Common myeloid progenitor, CD34-positive (primary cell): ENCODE results near the gene RCCD1.

Experiments used
- CTCF ChIA-PET: fragments of 350-600 bp; sonication (Branson Sonifier 250); formaldehyde crosslinking; loops from one replicate; lab custom pipeline; 2021; ENCODE audit warnings: antibody characterized with exemption; lab: Charles Lee
- POLR2A ChIA-PET: fragments of 350-600 bp; sonication (Branson Sonifier 250); formaldehyde crosslinking; loops from one replicate; lab custom pipeline; 2021; ENCODE audit warnings: antibody characterized with exemption; lab: Charles Lee
- DNase-seq, 3 donors: peaks; one replicate each; pipeline versions ENCODE4 v3.0.0 to v3.0.0-alpha.2; 2013
- H3K27ac ChIP-seq, 2 experiments: 1 replicate in 1 of 2; 2 replicates in 1 of 2; pipeline ENCODE4 v1.7.0; 2013; ENCODE audit warnings: inconsistent platforms in 2 of 2, low read length in 2 of 2, mild to moderate bottlenecking in 2 of 2, low read depth in 1 of 2, moderate library complexity in 1 of 2; ENCODE audit not compliant: severe bottlenecking in 2 of 2, insufficient read depth in 1 of 2, poor library complexity in 1 of 2
- H3K27me3 ChIP-seq, 5 experiments: replicated peaks in 2 of 5; 1 replicate in 3 of 5; 2 replicates in 2 of 5; pipeline versions ENCODE4 v1.6.1 to v1.7.0; 2013; ENCODE audit warnings: low read length in 4 of 5, mild to moderate bottlenecking in 2 of 5, moderate library complexity in 2 of 5, inconsistent platforms in 1 of 5; ENCODE audit not compliant: insufficient read depth in 5 of 5, control insufficient read depth in 4 of 5
- H3K36me3 ChIP-seq, 4 experiments: 1 replicate in 2 of 4; 2 replicates in 2 of 4; pipeline versions ENCODE4 v1.6.1 to v1.7.0; 2013; ENCODE audit warnings: low read length in 3 of 4, control low read depth in 1 of 4, mild to moderate bottlenecking in 1 of 4; ENCODE audit not compliant: control insufficient read depth in 4 of 4, insufficient read depth in 4 of 4
- H3K4me1 ChIP-seq, 4 experiments: 1 replicate in 3 of 4; 2 replicates in 1 of 4; pipeline versions ENCODE4 v1.6.1 to v1.7.1; 2013; ENCODE audit warnings: low read length in 3 of 4, mild to moderate bottlenecking in 3 of 4, control low read depth in 1 of 4, inconsistent platforms in 1 of 4, moderate library complexity in 1 of 4; ENCODE audit not compliant: control insufficient read depth in 4 of 4, insufficient read depth in 4 of 4; ENCODE audit errors: control extremely low read depth in 1 of 4
- H3K4me3 ChIP-seq, 7 experiments: 1 replicate in 4 of 7; 2 replicates in 3 of 7; pipeline versions ENCODE4 v1.5.1 to v1.7.0; 2013; ENCODE audit warnings: mild to moderate bottlenecking in 7 of 7, low read length in 6 of 7, moderate library complexity in 6 of 7, inconsistent platforms in 2 of 7, low read depth in 2 of 7, control low read depth in 1 of 7; ENCODE audit not compliant: insufficient read depth in 4 of 7, control insufficient read depth in 1 of 7; ENCODE audit errors: extremely low read depth in 1 of 7
- H3K9me3 ChIP-seq, 5 experiments: 1 replicate in 4 of 5; 2 replicates in 1 of 5; pipeline versions ENCODE4 v1.6.1 to v1.7.1; 2013; ENCODE audit warnings: low read length in 4 of 5, mild to moderate bottlenecking in 2 of 5, inconsistent platforms in 1 of 5, low read depth in 1 of 5, moderate library complexity in 1 of 5; ENCODE audit not compliant: control insufficient read depth in 4 of 5, insufficient read depth in 2 of 5; ENCODE audit errors: control extremely low read depth in 1 of 5
- WGBS: methylation state at CpG from one replicate; pipeline ENCODE4 v1.1.5; 2013; ENCODE audit not compliant: insufficient coverage; 5-methylcytosine and 5-hydroxymethylcytosine counted together

Gene RCCD1

DNA sequence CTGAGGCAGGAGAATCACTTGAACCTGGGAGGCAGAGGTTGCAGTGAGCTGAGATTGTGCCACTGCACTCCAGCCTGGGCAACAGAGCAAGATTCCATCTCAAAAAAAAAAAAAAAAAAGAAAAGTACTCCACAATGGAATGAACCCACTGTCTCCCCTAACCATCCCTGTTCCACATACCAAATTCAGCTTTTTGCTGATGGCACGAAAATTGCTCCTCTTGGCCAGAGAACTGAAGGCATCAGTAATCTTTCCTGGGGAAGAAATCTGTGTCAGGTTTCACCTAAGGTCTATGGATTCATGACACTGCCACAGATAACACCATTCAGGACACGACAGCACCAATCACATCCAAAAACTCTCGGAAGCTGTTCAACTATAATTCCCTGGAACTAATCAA lies 46.5 kb downstream of the RCCD1 start:
- Histone ChIP-seq H3K9me3 (no peaks in the 10 kb centered on the region), H3K27ac (no peak overlapping the region), H3K4me3 (no peak overlapping the region), H3K27me3 (no peaks in the 10 kb centered on the region), H3K36me3 (peaks cover 17 to 75% (median 55%) of the 10 kb centered on the region in 4 experiments), H3K4me1 (no peaks in the 10 kb centered on the region)
- ChIA-PET POLR2A (no interaction called here), CTCF (interaction anchor here (1.5 to 1.9 kb wide), 2 partner anchors 10 to 43 kb away, joined by 3 to 6 read pairs; no protein-coding TSS in a partner anchor)
- 93% methylated on average over 2 of the region's 3 CpGs for WGBS
- no peak for DNase-seq

DNA sequence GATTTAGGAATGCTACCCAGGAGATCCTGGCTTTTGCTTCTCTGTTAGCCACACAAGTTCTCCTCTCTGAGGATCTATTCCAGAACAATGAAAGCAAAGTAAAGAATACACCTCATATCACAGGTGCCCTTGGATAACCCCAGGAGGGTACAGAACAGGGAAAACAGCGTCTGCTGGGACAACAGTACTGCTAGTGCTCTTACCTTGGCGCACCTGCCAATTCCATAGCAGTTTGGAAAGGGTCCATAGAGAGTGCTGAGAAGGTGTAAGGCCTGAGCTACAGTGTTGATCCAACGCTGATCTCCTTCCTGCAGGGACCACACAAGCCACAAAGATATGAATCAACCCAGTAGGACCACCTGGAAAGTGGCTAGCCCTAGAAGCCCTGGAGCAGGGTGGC lies 52.6 kb downstream of the RCCD1 start:
- Histone ChIP-seq H3K27ac (no peak overlapping the region), H3K27me3 (no peaks in the 10 kb centered on the region), H3K4me3 (no peak overlapping the region), H3K9me3 (no peaks in the 10 kb centered on the region), H3K36me3 (peaks cover 18 to 84% (median 51%) of the 10 kb centered on the region in 4 experiments), H3K4me1 (no peaks in the 10 kb centered on the region)
- ChIA-PET POLR2A (no interaction called here), CTCF (interaction anchor here (1.1 kb wide), 1 partner anchor 26 kb away, joined by 3 read pairs; no protein-coding TSS in a partner anchor)
- WGBS, result 100% methylated on average over 2 of the region's 3 CpGs
- DNase-seq, result no peak
